HG02884 (cell line): ENCODE results near the gene ACSS1.

Source experiments
- ATAC-seq: cut with Tn5 transposase; IDR thresholded peaks from one replicate; pipeline ENCODE4 v1.9.1; 2021; ENCODE audit warnings: mild to moderate bottlenecking, moderate library complexity; ENCODE audit not compliant: unreplicated experiment

ACSS1 gene

GRCh38 chr20:24996449-24997377 is 61.2 kb downstream of the ACSS1 start:
- ATAC-seq = no peak

GRCh38 chr20:24995741-24996448 is 62.0 kb downstream of the ACSS1 start:
- ATAC-seq = no peak

GRCh38 chr20:24994470-24995368 is 63.2 kb downstream of the ACSS1 start:
- no peak for ATAC-seq

GRCh38 chr20:24994186-24994465 is 63.8 kb downstream of the ACSS1 start:
- ATAC-seq = no peak

- no peak for ATAC-seq
Observed at GRCh38 chr20:24993337-24994185, 64.4 kb downstream of the ACSS1 start.

- peak; percentile 95 for ATAC-seq
Observed at GRCh38 chr20:24992487-24993205, 65.3 kb downstream of the ACSS1 start, which contains the start of gene APMAP. TSS of gene APMAP (minus strand) at chr20:24992751. CDS start at chr20:24992688, 63 bp downstream.

- peak; percentile 22 for ATAC-seq
Observed at GRCh38 chr20:24991897-24992486, 65.9 kb downstream of the ACSS1 start.

GRCh38 chr20:24990810-24991252 is 67.1 kb downstream of the ACSS1 start:
- no peak for ATAC-seq

GRCh38 chr20:24989162-24989561 is 68.8 kb downstream of the ACSS1 start:
- no peak for ATAC-seq

GRCh38 chr20:24987873-24988835 is 69.8 kb downstream of the ACSS1 start:
- ATAC-seq = no peak

- no peak for ATAC-seq
Observed at GRCh38 chr20:24987244-24987643, 70.7 kb downstream of the ACSS1 start.

GRCh38 chr20:24986436-24987015 is 71.4 kb downstream of the ACSS1 start:
- no peak for ATAC-seq

- ATAC-seq = no peak
Observed at GRCh38 chr20:24985802-24986201, 72.1 kb downstream of the ACSS1 start.

- ATAC-seq = no peak
Observed at GRCh38 chr20:24984961-24985640, 72.8 kb downstream of the ACSS1 start.

GRCh38 chr20:24983896-24984295 is 74.0 kb downstream of the ACSS1 start:
- ATAC-seq = no peak

GRCh38 chr20:24981790-24982189 is 76.1 kb downstream of the ACSS1 start:
- ATAC-seq = no peak

- ATAC-seq = no peak
Observed at GRCh38 chr20:24981282-24981681, 76.7 kb downstream of the ACSS1 start.
